Endothelial cell of umbilical vein (primary cell): ENCODE measurements around the gene HELZ2. TPM values are rescaled to one million over a fixed set of nuclear protein-coding genes. Genes with fewer than 3 reads are reported as not detected.

ENCODE experiments used
- BruUV-seq: library from RNA; stranded (reverse); fragments of 400-500 nt; replicated peaks from 2 replicates; lab custom pipeline; 2021; lab: Mats Ljungman, UMichigan
- CTCF ChIA-PET: fragments of 300-600, 350-600 bp; sonication (Branson Sonifier 250); formaldehyde crosslinking; loops from one replicate; lab custom pipeline; 2021; ENCODE audit warnings: antibody characterized with exemption, inconsistent platforms; lab: Charles Lee
- POLR2A ChIA-PET: fragments of 300-600, 350-600 bp; sonication (Branson Sonifier 250); formaldehyde crosslinking; loops from one replicate; lab custom pipeline; 2021; ENCODE audit warnings: antibody characterized with exemption, inconsistent platforms; lab: Charles Lee
- DNase-seq: peaks from one replicate; pipeline ENCODE4 v3.0.0-alpha.2; 2011; ENCODE audit warnings: low read depth, low spot score
- FAIRE-seq: peaks from 2 replicates; lab custom pipeline; 2011; peaks lifted over from hg19 to GRCh38; lab: Jason Lieb, UNC
- H2AFZ ChIP-seq: 2 replicates; pipeline ENCODE4 v1.6.0; 2012; ENCODE audit warnings: low read depth, low read length, control low read depth, inconsistent platforms
- H3K27ac ChIP-seq: 2 replicates; pipeline ENCODE4 v1.5.1; 2011; ENCODE audit warnings: low read depth, mild to moderate bottlenecking, control low read depth, low read length, moderate library complexity; ENCODE audit not compliant: insufficient read depth
- H3K27me3 ChIP-seq, 2 experiments: 2 replicates each; pipeline versions ENCODE4 v1.6.0 to v1.6.1; 2011; ENCODE audit warnings: low read length in 2 of 2, mixed read lengths in 1 of 2; ENCODE audit not compliant: control insufficient read depth in 2 of 2, insufficient read depth in 2 of 2
- H3K36me3 ChIP-seq, 2 experiments: 2 replicates in 1 of 2; 3 replicates in 1 of 2; pipeline ENCODE4 v1.5.1; 2011; ENCODE audit warnings: low read length in 2 of 2, mild to moderate bottlenecking in 1 of 2, moderate library complexity in 1 of 2; ENCODE audit not compliant: control insufficient read depth in 2 of 2, insufficient read depth in 2 of 2; ENCODE audit errors: extremely low read depth in 1 of 2
- H3K4me1 ChIP-seq: 3 replicates; pipeline ENCODE4 v1.5.1; 2011; ENCODE audit warnings: mild to moderate bottlenecking, low read length; ENCODE audit not compliant: control insufficient read depth, insufficient read depth; ENCODE audit errors: extremely low read depth
- H3K4me2 ChIP-seq: 2 replicates; pipeline ENCODE4 v1.6.1; 2011; ENCODE audit warnings: low read length, control low read depth, mixed read lengths; ENCODE audit not compliant: insufficient read depth
- H3K4me3 ChIP-seq, 3 experiments: fragments of 200-600 bp in 1 of 3; sonication (generic), shearing (Covaris generic) in 1 of 3; replicated peaks in 1 of 3; 2 replicates each; pipeline ENCODE4 v1.5.1; 2011 to 2016; ENCODE audit warnings: control low read depth in 3 of 3, low read length in 3 of 3, mild to moderate bottlenecking in 2 of 3, inconsistent platforms in 1 of 3, low read depth in 1 of 3, moderate library complexity in 1 of 3; ENCODE audit not compliant: insufficient read depth in 1 of 3
- H3K79me2 ChIP-seq: 2 replicates; pipeline ENCODE4 v1.6.0; 2012; ENCODE audit warnings: low read length, inconsistent platforms; ENCODE audit not compliant: control insufficient read depth, insufficient read depth
- H3K9ac ChIP-seq: replicated peaks from 2 replicates; pipeline ENCODE3; 2011; ENCODE audit warnings: low read length, control low read depth; ENCODE audit not compliant: insufficient read depth; ENCODE audit errors: extremely low read depth
- H3K9me1 ChIP-seq: replicated peaks from 3 replicates; pipeline ENCODE4 v1.6.0; 2011; ENCODE audit warnings: mild to moderate bottlenecking, low read length; ENCODE audit not compliant: control insufficient read depth, insufficient read depth; ENCODE audit errors: extremely low read depth
- H3K9me3 ChIP-seq: replicated peaks from 2 replicates; pipeline ENCODE4 v1.5.1; 2012; ENCODE audit warnings: low read length, inconsistent platforms; ENCODE audit not compliant: control insufficient read depth, insufficient read depth
- H4K20me1 ChIP-seq: replicated peaks from 2 replicates; pipeline ENCODE3; 2011; ENCODE audit warnings: mild to moderate bottlenecking, low read length; ENCODE audit not compliant: control insufficient read depth, insufficient read depth; ENCODE audit errors: extremely low read depth
- EZH2 ChIP-seq: IDR thresholded peaks from 2 replicates; pipeline ENCODE4 v1.6.1; 2012; ENCODE audit warnings: borderline replicate concordance, low read depth, mild to moderate bottlenecking, moderate library complexity, low read length, inconsistent platforms; ENCODE audit not compliant: severe bottlenecking
- JUN ChIP-seq: IDR thresholded peaks from 2 replicates; pipeline ENCODE4 v1.6.1; 2011; ENCODE audit warnings: borderline replicate concordance, low read depth; ENCODE audit not compliant: insufficient read length, insufficient read depth
- dilution Hi-C: fragments of 300-500 bp; cut with MboI; formaldehyde crosslinking; loops from one replicate; pipeline ENCODE4 v1.15.0; 2019; ENCODE audit warnings: low sequenced_read_pairs; ENCODE audit not compliant: extremely low pct_ligation_motif_present
- intact Hi-C: fragments of 100-400 bp; cut with micrococcal nuclease; formaldehyde crosslinking; loops from one replicate; pipeline ENCODE4 v1.10.0; 2022
- polyA plus RNA-seq, 4 experiments: library from polyadenylated mRNA; depleted of rRNA in 3 of 4; stranded (reverse) in 3 of 4; unstranded in 1 of 4; fragments of >200 nt; gene quantifications; 2 replicates each; pipeline versions ENCODE4 v1.2.1 to v1.2.3, GENCODE V29; 2011 to 2012; ENCODE audit warnings: missing spikeins in 1 of 4
- total RNA-seq: library from RNA; stranded (reverse); gene quantifications from 2 replicates; pipeline ENCODE4 v1.2.3, GENCODE V29; 2021
- TF ChIP-seq, protein P1 (sequence below): IDR thresholded peaks from 2 replicates; pipeline ENCODE4 v1.6.1; 2011; ENCODE audit not compliant: insufficient read depth, insufficient read length

Gene HELZ2
- total and polyA plus RNA-seq, 2 donors (not counting 3 experiments of a cell fraction or from before 2014, with no cell fraction given) = 10.6 to 33.2 TPM

DNA sequence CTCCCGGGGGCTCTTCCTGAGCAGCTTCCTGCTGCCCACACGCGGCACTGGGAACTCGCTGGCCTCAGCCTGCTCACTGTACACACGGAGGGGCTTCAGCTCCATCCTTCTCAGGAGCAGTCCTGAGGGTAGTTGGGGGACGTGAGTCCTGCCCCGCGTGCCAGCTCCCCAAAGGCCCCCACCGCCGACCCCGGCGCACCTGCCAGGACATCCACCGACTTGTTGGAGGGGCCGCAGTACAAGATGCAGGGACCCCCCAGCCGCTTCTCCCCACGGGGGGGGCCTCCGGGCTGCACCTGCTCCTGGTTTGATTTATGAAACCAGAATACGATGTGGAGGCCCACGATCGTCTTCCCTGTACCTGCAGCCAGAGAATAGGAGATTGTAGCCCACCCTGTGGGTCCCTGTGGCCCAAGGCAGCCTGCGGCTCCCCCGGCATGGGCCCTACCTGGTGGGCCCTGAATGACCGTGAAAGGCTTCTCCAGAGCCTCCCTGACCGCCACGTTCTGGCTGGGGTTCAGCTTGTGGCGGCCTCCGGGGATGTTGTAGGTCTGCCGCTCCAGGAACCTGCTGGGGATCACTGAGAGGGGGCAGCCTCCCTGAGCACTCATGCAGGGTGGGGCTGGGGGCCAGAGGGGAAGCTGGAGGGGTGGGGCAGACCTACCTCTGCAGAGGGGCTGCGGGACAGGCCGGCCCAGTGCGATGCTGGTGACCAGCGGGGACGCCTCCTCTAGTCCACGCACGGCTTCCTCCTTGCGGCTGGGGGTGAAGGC lies 12.2 kb downstream of the HELZ2 start:
- H3K9me1 ChIP-seq = no peaks in the 10 kb centered on the region
- no peak overlapping the region for H3K9ac ChIP-seq
- H3K27me3 ChIP-seq = no peaks in the 10 kb centered on the region
- FAIRE-seq = no peak
- peaks cover 0 to 17% of the 10 kb centered on the region in 2 experiments for H3K36me3 ChIP-seq
- no peak overlapping the region for H2AFZ ChIP-seq
- no peak overlapping the region for H3K4me2 ChIP-seq
- H4K20me1 ChIP-seq = no peaks in the 10 kb centered on the region
- no peak overlapping the region for H3K4me3 ChIP-seq
- H3K4me1 ChIP-seq = no peaks in the 10 kb centered on the region
- no peaks in the 10 kb centered on the region for H3K79me2 ChIP-seq
- intact Hi-C loops (no loop called here), dilution Hi-C loops (no loop called here)
- CTCF ChIA-PET = no interaction called here
- BruUV-seq = no TSS peak
- no peak for DNase-seq
- no peak overlapping the region for H3K27ac ChIP-seq
- POLR2A ChIA-PET = no interaction called here
- no peak for TF ChIP-seq JUN
- H3K9me3 ChIP-seq = no peaks in the 10 kb centered on the region

DNA sequence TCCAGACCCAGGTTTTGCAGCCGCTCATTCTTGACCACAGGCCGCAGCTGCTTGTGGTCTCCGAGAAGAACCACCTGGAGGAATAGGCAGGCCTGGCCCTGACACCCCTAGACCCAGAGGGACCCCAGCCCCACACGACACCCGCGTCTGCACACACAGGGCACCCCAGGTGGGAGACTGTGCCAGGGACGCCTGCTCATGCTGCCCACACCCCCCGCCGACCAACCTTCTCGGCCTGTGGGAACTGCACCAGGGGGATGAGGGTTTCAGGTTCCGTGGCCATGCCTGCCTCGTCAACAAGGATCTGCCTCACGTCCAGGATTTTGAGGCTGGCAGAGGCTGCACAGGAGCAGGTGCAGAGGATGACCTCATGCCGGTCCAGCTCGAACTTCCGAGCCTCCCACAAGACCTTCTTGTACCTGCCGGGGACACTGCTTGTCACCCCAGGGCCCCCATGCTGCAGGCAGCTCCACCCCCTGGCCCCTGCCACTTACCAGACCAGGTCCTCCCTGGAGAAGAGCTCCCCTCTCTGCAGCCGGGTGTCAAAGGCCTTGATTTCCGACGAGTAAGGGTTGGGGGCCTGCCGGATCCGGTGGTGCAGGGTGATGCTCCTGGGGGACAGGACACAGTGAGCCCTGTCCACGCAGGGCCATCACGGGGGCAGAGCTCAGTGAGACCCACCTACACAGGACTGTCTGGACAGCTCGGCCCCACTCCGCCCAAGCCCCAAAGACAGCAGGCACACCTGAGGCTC lies 13.0 kb downstream of the HELZ2 start:
- no peaks in the 10 kb centered on the region for H3K9me1 ChIP-seq
- no peaks in the 10 kb centered on the region for H3K9me3 ChIP-seq
- H3K36me3 ChIP-seq = peaks cover 0 to 17% of the 10 kb centered on the region in 2 experiments
- BruUV-seq = TSS peak; percentile 6
- no peak for FAIRE-seq
- no peak overlapping the region for H3K4me3 ChIP-seq
- no peaks in the 10 kb centered on the region for H4K20me1 ChIP-seq
- ChIA-PET POLR2A (no interaction called here), CTCF (no interaction called here)
- no peak overlapping the region for H3K27ac ChIP-seq
- no peak overlapping the region for H3K9ac ChIP-seq
- H3K4me1 ChIP-seq = no peaks in the 10 kb centered on the region
- no peaks in the 10 kb centered on the region for H3K27me3 ChIP-seq
- intact Hi-C loops (no loop called here), dilution Hi-C loops (no loop called here)
- TF ChIP-seq, protein P1, sequence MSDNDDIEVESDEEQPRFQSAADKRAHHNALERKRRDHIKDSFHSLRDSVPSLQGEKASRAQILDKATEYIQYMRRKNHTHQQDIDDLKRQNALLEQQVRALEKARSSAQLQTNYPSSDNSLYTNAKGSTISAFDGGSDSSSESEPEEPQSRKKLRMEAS = no peak
- no peak for TF ChIP-seq EZH2
- DNase-seq = no peak
- no peak overlapping the region for H2AFZ ChIP-seq
- H3K4me2 ChIP-seq = no peak overlapping the region
- H3K79me2 ChIP-seq = no peaks in the 10 kb centered on the region
